Neural cell (in vitro differentiated cells): ENCODE measurements around the gene GDPD4. TPM values are rescaled to one million over a fixed set of nuclear protein-coding genes. Genes with fewer than 3 reads are reported as not detected.

Source experiments
- H2AFZ ChIP-seq: fragments of 200-600, 300-800 bp; sonication (generic), shearing (Covaris generic); 2 replicates; pipeline ENCODE4 v1.6.0; 2014; ENCODE audit warnings: low read depth, mild to moderate bottlenecking, antibody characterized with exemption, low read length, moderate library complexity
- H3F3A ChIP-seq: fragments of 200-600 bp; shearing (Covaris generic); 2 replicates; pipeline ENCODE4 v1.6.1; 2016; ENCODE audit warnings: mild to moderate bottlenecking, moderate library complexity, mixed read lengths, antibody characterized with exemption, low read length; ENCODE audit not compliant: insufficient read depth, poor library complexity, severe bottlenecking
- H3K27ac ChIP-seq: fragments of 200-600, 300-800 bp; sonication (generic), shearing (Covaris generic); 2 replicates; pipeline ENCODE4 v1.5.1; 2014; ENCODE audit warnings: mild to moderate bottlenecking, low read length, moderate library complexity
- H3K27me3 ChIP-seq: fragments of 300-800, 200-600 bp; sonication (generic), shearing (Covaris generic); 2 replicates; pipeline ENCODE4 v1.6.0; 2014; ENCODE audit warnings: mild to moderate bottlenecking, low read depth, low read length, moderate library complexity; ENCODE audit not compliant: insufficient read depth
- H3K36me3 ChIP-seq: fragments of 300-800, 200-600 bp; sonication (generic), shearing (Covaris generic); 2 replicates; pipeline ENCODE4 v1.5.1; 2014; ENCODE audit warnings: mild to moderate bottlenecking, antibody characterized with exemption, low read length, moderate library complexity; ENCODE audit not compliant: insufficient read depth
- H3K4me2 ChIP-seq: fragments of 300-800, 200-600 bp; sonication (generic), shearing (Covaris generic); 2 replicates; pipeline ENCODE4 v1.6.0; 2014; ENCODE audit warnings: mild to moderate bottlenecking, low read length
- H3K4me3 ChIP-seq: fragments of 300-800, 200-600 bp; sonication (generic), shearing (Covaris generic); 2 replicates; pipeline ENCODE4 v1.5.1; 2014; ENCODE audit warnings: mild to moderate bottlenecking, low read length, moderate library complexity
- H3K79me2 ChIP-seq: fragments of 200-600 bp; shearing (Covaris generic); replicated peaks from 2 replicates; pipeline ENCODE4 v1.6.0; 2014; ENCODE audit warnings: mild to moderate bottlenecking, low read length, moderate library complexity; ENCODE audit not compliant: insufficient read depth
- H3K9ac ChIP-seq: fragments of 300-800, 200-600 bp; sonication (generic), shearing (Covaris generic); 2 replicates; pipeline ENCODE4 v1.6.1; 2016; ENCODE audit warnings: mild to moderate bottlenecking, low read length, mixed read lengths
- H3K9me2 ChIP-seq: fragments of 200-600 bp; shearing (Covaris generic); 2 replicates; pipeline ENCODE4 v1.6.1; 2016; ENCODE audit warnings: mild to moderate bottlenecking, low read length, mixed read lengths; ENCODE audit not compliant: insufficient read depth
- H3K9me3 ChIP-seq: fragments of 200-600, 300-800 bp; sonication (generic), shearing (Covaris generic); 2 replicates; pipeline ENCODE4 v1.6.1; 2016; ENCODE audit warnings: mild to moderate bottlenecking, mixed run types, low read length, moderate library complexity, mixed read lengths
- H4K20me1 ChIP-seq: fragments of 200-600 bp; shearing (Covaris generic); 2 replicates; pipeline ENCODE4 v1.6.1; 2016; ENCODE audit warnings: mild to moderate bottlenecking, mixed run types; ENCODE audit not compliant: insufficient read depth
- EP300 ChIP-seq: fragments of 450-650 bp; conservative IDR thresholded peaks from 2 replicates; pipeline ENCODE4 v1.6.1; 2014; ENCODE audit warnings: antibody characterized with exemption, mild to moderate bottlenecking, moderate library complexity; ENCODE audit not compliant: poor library complexity, severe bottlenecking
- EZH2 ChIP-seq: fragments of 200-600, 300-800 bp; shearing (Covaris generic), sonication (generic); IDR thresholded peaks from 2 replicates; pipeline ENCODE4 v1.6.1; 2014; ENCODE audit warnings: antibody characterized with exemption, low read length, borderline replicate concordance, mild to moderate bottlenecking; ENCODE audit not compliant: insufficient read depth, poor library complexity, severe bottlenecking
- MXI1 ChIP-seq: fragments of 450-650 bp; conservative IDR thresholded peaks from 2 replicates; pipeline ENCODE4 v1.6.1; 2014; ENCODE audit warnings: antibody characterized with exemption, mild to moderate bottlenecking; ENCODE audit not compliant: poor library complexity, severe bottlenecking
- POLR2AphosphoS5 ChIP-seq: IDR thresholded peaks from 2 replicates; pipeline ENCODE4 v1.6.1; 2012
- RAD21 ChIP-seq: fragments of 450-650 bp; conservative IDR thresholded peaks from 2 replicates; pipeline ENCODE4 v1.6.1; 2014; ENCODE audit warnings: antibody characterized with exemption, mild to moderate bottlenecking, moderate library complexity
- REST ChIP-seq: IDR thresholded peaks from 2 replicates; pipeline ENCODE4 v1.6.1; 2012; ENCODE audit warnings: borderline replicate concordance
- SMC3 ChIP-seq: fragments of 450-650 bp; conservative IDR thresholded peaks from 2 replicates; pipeline ENCODE4 v1.6.1; 2014; ENCODE audit warnings: antibody characterized with exemption, mild to moderate bottlenecking, moderate library complexity; ENCODE audit not compliant: poor library complexity
- TAF1 ChIP-seq: IDR thresholded peaks from 2 replicates; pipeline ENCODE4 v1.6.1; 2012; ENCODE audit warnings: low read depth
- polyA plus RNA-seq: library from polyadenylated mRNA; depleted of rRNA; stranded (reverse); fragments of >200 nt; gene quantifications from 2 replicates; pipeline ENCODE4 v1.2.3, GENCODE V29; 2014
- TF ChIP-seq, protein P1 (sequence below): fragments of 450-650 bp; IDR thresholded peaks from 2 replicates; pipeline ENCODE4 v1.5.1; 2014; ENCODE audit warnings: antibody characterized with exemption, mild to moderate bottlenecking, moderate library complexity; ENCODE audit not compliant: poor library complexity, severe bottlenecking

Gene GDPD4
- polyA plus RNA-seq, 1 donor from 2014 or later, result not detected

- Histone ChIP-seq H3K4me3 (no peak overlapping the region), H3K36me3 (peaks cover 4% of the 10 kb centered on the region), H3K27me3 (no peaks in the 10 kb centered on the region), H4K20me1 (no peaks in the 10 kb centered on the region), H3K9me2 (no peaks in the 10 kb centered on the region), H3K4me2 (no peak overlapping the region), H2AFZ (no peak overlapping the region), H3F3A (no peaks in the 10 kb centered on the region), H3K27ac (no peak overlapping the region), H3K9ac (no peak overlapping the region), H3K9me3 (no peaks in the 10 kb centered on the region), H3K79me2 (no peaks in the 10 kb centered on the region)
- TF ChIP-seq RAD21 (no peak), REST (no peak), EP300 (no peak), MXI1 (no peak), SMC3 (no peak), TAF1 (no peak)
- TF ChIP-seq, protein P1, sequence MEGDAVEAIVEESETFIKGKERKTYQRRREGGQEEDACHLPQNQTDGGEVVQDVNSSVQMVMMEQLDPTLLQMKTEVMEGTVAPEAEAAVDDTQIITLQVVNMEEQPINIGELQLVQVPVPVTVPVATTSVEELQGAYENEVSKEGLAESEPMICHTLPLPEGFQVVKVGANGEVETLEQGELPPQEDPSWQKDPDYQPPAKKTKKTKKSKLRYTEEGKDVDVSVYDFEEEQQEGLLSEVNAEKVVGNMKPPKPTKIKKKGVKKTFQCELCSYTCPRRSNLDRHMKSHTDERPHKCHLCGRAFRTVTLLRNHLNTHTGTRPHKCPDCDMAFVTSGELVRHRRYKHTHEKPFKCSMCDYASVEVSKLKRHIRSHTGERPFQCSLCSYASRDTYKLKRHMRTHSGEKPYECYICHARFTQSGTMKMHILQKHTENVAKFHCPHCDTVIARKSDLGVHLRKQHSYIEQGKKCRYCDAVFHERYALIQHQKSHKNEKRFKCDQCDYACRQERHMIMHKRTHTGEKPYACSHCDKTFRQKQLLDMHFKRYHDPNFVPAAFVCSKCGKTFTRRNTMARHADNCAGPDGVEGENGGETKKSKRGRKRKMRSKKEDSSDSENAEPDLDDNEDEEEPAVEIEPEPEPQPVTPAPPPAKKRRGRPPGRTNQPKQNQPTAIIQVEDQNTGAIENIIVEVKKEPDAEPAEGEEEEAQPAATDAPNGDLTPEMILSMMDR, result no peak
These were observed 21.6 kb upstream of the GDPD4 start for GRCh38 chr11:77322926-77323590.

GRCh38 chr11:77322506-77322905 lies 21.0 kb upstream of the GDPD4 start:
- Histone ChIP-seq H3F3A (no peaks in the 10 kb centered on the region), H3K79me2 (no peaks in the 10 kb centered on the region), H3K4me3 (no peak overlapping the region), H3K9me2 (no peaks in the 10 kb centered on the region), H3K36me3 (peaks cover 4% of the 10 kb centered on the region), H3K9me3 (no peaks in the 10 kb centered on the region), H4K20me1 (no peaks in the 10 kb centered on the region), H3K4me2 (no peak overlapping the region), H2AFZ (no peak overlapping the region), H3K27me3 (no peaks in the 10 kb centered on the region), H3K9ac (no peak overlapping the region), H3K27ac (no peak overlapping the region)
- TF ChIP-seq MXI1 (no peak), EZH2 (no peak), EP300 (no peak), RAD21 (no peak), REST (no peak), POLR2AphosphoS5 (no peak)
